ENCODE measurements around the gene TLCD5. TPM values are rescaled to one million over a fixed set of nuclear protein-coding genes. Genes with fewer than 3 reads are reported as not detected.

Gene TLCD5
- polyA plus RNA-seq, 3 donors, result 1.7 to 3.6 (median 2.7) TPM

- no peak overlapping the region for H3K27ac ChIP-seq (ENCODE audit: low read depth, low read length)
- 78 to 84% (median 83%) methylated on average over 12 of the region's 12 CpGs for WGBS, 3 donors
These were observed 19.8 kb upstream of the TLCD5 start for GRCh38 chr11:120305286-120305685.

- 47 to 71% (median 52%) methylated on average over 11 of the region's 11 CpGs for WGBS, 3 donors
- H3K27ac ChIP-seq (ENCODE audit: low read depth, low read length), result no peak overlapping the region
These were observed 18.4 kb upstream of the TLCD5 start for GRCh38 chr11:120306519-120307242.

- no peak overlapping the region for H3K27ac ChIP-seq (ENCODE audit: low read depth, low read length)
These were observed 17.6 kb upstream of the TLCD5 start for GRCh38 chr11:120307476-120307875.

GRCh38 chr11:120308081-120308480, 17.0 kb upstream of the TLCD5 start:
- WGBS, 3 donors, result 86 to 91% (median 90%) methylated on average over 7 of the region's 7 CpGs
- no peak overlapping the region for H3K27ac ChIP-seq (ENCODE audit: low read depth, low read length)

More at GRCh38 chr11:120307476-120307875, 17.6 kb upstream of the TLCD5 start:
- WGBS, 3 donors, result 89 to 95% (median 90%) methylated on average over 11 of the region's 11 CpGs

GRCh38 chr11:120310870-120311269, 14.2 kb upstream of the TLCD5 start:
- WGBS, 3 donors, result 53 to 75% (median 75%) methylated on average over 3 of the region's 3 CpGs
- H3K27ac ChIP-seq (ENCODE audit: low read depth, low read length), result no peak overlapping the region

- H3K27ac ChIP-seq (ENCODE audit: low read depth, low read length), result no peak overlapping the region
- WGBS, 3 donors, result 82 to 86% (median 84%) methylated on average over 3 of the region's 3 CpGs
These were observed 10.2 kb upstream of the TLCD5 start for GRCh38 chr11:120314861-120315260.

GRCh38 chr11:120316880-120317688, 8.0 kb upstream of the TLCD5 start:
- H3K27ac ChIP-seq (ENCODE audit: low read depth, low read length), result peak overlapping the region; percentile 12
- WGBS, 3 donors, result 13 to 40% (median 39%) methylated on average over 8 of the region's 8 CpGs

- H3K27ac ChIP-seq (ENCODE audit: low read depth, low read length), result no peak overlapping the region
- WGBS, 3 donors, result 87 to 90% (median 88%) methylated on average over 10 of the region's 10 CpGs
These were observed 7.2 kb upstream of the TLCD5 start for GRCh38 chr11:120317689-120318480.

GRCh38 chr11:120318906-120319305, 6.2 kb upstream of the TLCD5 start:
- H3K27ac ChIP-seq (ENCODE audit: low read depth, low read length), result no peak overlapping the region
- 83 to 89% (median 87%) methylated on average over 4 of the region's 4 CpGs for WGBS, 3 donors

GRCh38 chr11:120326228-120326627, 1.1 kb downstream of the TLCD5 start:
- 31 to 47% (median 34%) methylated on average over 3 of the region's 3 CpGs for WGBS, 3 donors
- no peak overlapping the region for H3K27ac ChIP-seq (ENCODE audit: low read depth, low read length)

GRCh38 chr11:120326845-120327281, 1.8 kb downstream of the TLCD5 start:
- 20 to 45% (median 41%) methylated on average over 4 of the region's 4 CpGs for WGBS, 3 donors
- H3K27ac ChIP-seq (ENCODE audit: low read depth, low read length), result no peak overlapping the region

GRCh38 chr11:120327311-120327710, 2.2 kb downstream of the TLCD5 start:
- no peak overlapping the region for H3K27ac ChIP-seq (ENCODE audit: low read depth, low read length)
- 85 to 96% (median 92%) methylated on average over 4 of the region's 4 CpGs for WGBS, 3 donors

- WGBS, 3 donors, result 84 to 97% (median 91%) methylated on average over 3 of the region's 3 CpGs
- H3K27ac ChIP-seq (ENCODE audit: low read depth, low read length), result no peak overlapping the region
These were observed 4.5 kb downstream of the TLCD5 start for GRCh38 chr11:120329556-120329955.

GRCh38 chr11:120330045-120330444, 4.9 kb downstream of the TLCD5 start:
- H3K27ac ChIP-seq (ENCODE audit: low read depth, low read length), result no peak overlapping the region
- WGBS, 3 donors, result 93 to 95% (median 95%) methylated on average over 6 of the region's 6 CpGs

GRCh38 chr11:120331301-120331996, 6.3 kb downstream of the TLCD5 start:
- WGBS, 3 donors, result 23 to 59% (median 50%) methylated on average over 2 of the region's 2 CpGs
- H3K27ac ChIP-seq (ENCODE audit: low read depth, low read length), result no peak overlapping the region

GRCh38 chr11:120332822-120333716, 8.0 kb downstream of the TLCD5 start:
- H3K27ac ChIP-seq (ENCODE audit: low read depth, low read length), result no peak overlapping the region
- 90 to 96% (median 90%) methylated on average over 5 of the region's 5 CpGs for WGBS, 3 donors

- no peak overlapping the region for H3K27ac ChIP-seq (ENCODE audit: low read depth, low read length)
These were observed 8.7 kb downstream of the TLCD5 start for GRCh38 chr11:120333801-120334200.

More at GRCh38 chr11:120333801-120334200, 8.7 kb downstream of the TLCD5 start:
- WGBS, 3 donors, result 78 to 83% (median 82%) methylated on average over 1 of the region's 1 CpG
